Breast epithelium (tissue), 4 donors: ENCODE data around the gene NR3C1. TPM values are rescaled to one million over a fixed set of nuclear protein-coding genes. Genes with fewer than 3 reads are reported as not detected.

Source experiments
- DNase-seq, 2 donors: peaks; one replicate each; pipeline ENCODE4 v3.0.0-alpha.2; 2019; ENCODE audit warnings: low spot score in 2 of 2
- H3K27ac ChIP-seq, 2 donors: fragments of 200-600 bp; sonication (generic) in 1 of 2; one replicate each; pipeline ENCODE4 v1.5.1; 2016 to 2019; ENCODE audit warnings: mild to moderate bottlenecking in 1 of 2
- H3K27me3 ChIP-seq, 2 donors: fragments of 200-600 bp; sonication (generic) in 1 of 2; one replicate each; pipeline versions ENCODE4 v1.5.1 to v1.6.0; 2017 to 2019; ENCODE audit warnings: control low read depth in 1 of 2, mild to moderate bottlenecking in 1 of 2
- H3K36me3 ChIP-seq: fragments of 200-600 bp; one replicate; pipeline ENCODE4 v1.5.1; 2019
- H3K4me1 ChIP-seq, 2 donors: fragments of 200-600 bp; sonication (generic); one replicate each; pipeline ENCODE4 v1.5.1; 2016 to 2019; ENCODE audit warnings: control low read depth in 1 of 2
- H3K4me3 ChIP-seq, 3 donors: fragments of 200-600 bp; sonication (generic); 1 replicate in 2 of 3; 2 replicates in 1 of 3; pipeline ENCODE4 v1.5.1; 2016 to 2019; ENCODE audit warnings: mild to moderate bottlenecking in 3 of 3, moderate library complexity in 2 of 3
- H3K9me3 ChIP-seq, 2 donors: fragments of 200-600 bp; sonication (generic) in 1 of 2; one replicate each; pipeline ENCODE4 v1.5.1; 2016 to 2019; ENCODE audit warnings: control low read depth in 1 of 2
- CTCF ChIP-seq, 3 donors: fragments of 450-650 bp; IDR thresholded peaks; one replicate each; pipeline ENCODE4 v1.5.1; 2016 to 2017; ENCODE audit warnings: antibody characterized with exemption in 3 of 3, mild to moderate bottlenecking in 3 of 3, moderate library complexity in 3 of 3
- POLR2A ChIP-seq: fragments of 450-650 bp; IDR thresholded peaks from one replicate; pipeline ENCODE4 v1.6.1; 2016; ENCODE audit warnings: antibody characterized with exemption, mild to moderate bottlenecking, moderate library complexity
- POLR2AphosphoS5 ChIP-seq, 3 donors: sonication (generic); formaldehyde crosslinking; IDR thresholded peaks; one replicate each; pipeline ENCODE4 v1.6.1; 2017; ENCODE audit warnings: antibody characterized with exemption in 3 of 3
- intact Hi-C: fragments of 100-400 bp; cut with DNase I; formaldehyde crosslinking; loops from one replicate; pipeline ENCODE4 v1.15.1; 2023; ENCODE audit warnings: low total_unique reads
- total RNA-seq, 3 donors: library from RNA; depleted of rRNA; stranded (reverse); fragments of >200 nt; gene quantifications; one replicate each; pipeline ENCODE4 v1.1.0, GENCODE V29; 2016

NR3C1 gene
- total RNA-seq, 3 donors from 2014 or later = 51.1 to 122 (median 69.7) TPM

GRCh38 chr5:143342607-143343006 is 60.9 kb downstream of the NR3C1 start:
- no peak overlapping the region for H3K4me3 ChIP-seq
- H3K4me1 ChIP-seq = no peaks in the 10 kb centered on the region
- no peaks in the 10 kb centered on the region for H3K9me3 ChIP-seq
- DNase-seq = no peak
- intact Hi-C loops = no loop called here
- no peak overlapping the region for H3K27ac ChIP-seq
- no peaks in the 10 kb centered on the region for H3K27me3 ChIP-seq
- no peak for TF ChIP-seq POLR2A
- TF ChIP-seq POLR2AphosphoS5 (IDR thresholded peaks at IDR 0.05) = no peak
- TF ChIP-seq CTCF (IDR thresholded peaks at IDR 0.05) = no peak
- H3K36me3 ChIP-seq = no peaks in the 10 kb centered on the region

GRCh38 chr5:143341807-143342570 is 61.5 kb downstream of the NR3C1 start:
- no peak overlapping the region for H3K4me3 ChIP-seq
- H3K27ac ChIP-seq = no peak overlapping the region
- no peaks in the 10 kb centered on the region for H3K9me3 ChIP-seq
- H3K27me3 ChIP-seq = no peaks in the 10 kb centered on the region
- no peaks in the 10 kb centered on the region for H3K4me1 ChIP-seq
- TF ChIP-seq POLR2A (no peak), POLR2AphosphoS5 (IDR thresholded peaks at IDR 0.05) (no peak), CTCF (IDR thresholded peaks at IDR 0.05) (no peak)
- DNase-seq = no peak
- H3K36me3 ChIP-seq = no peaks in the 10 kb centered on the region
- intact Hi-C loops = no loop called here

- no peak for TF ChIP-seq CTCF (IDR thresholded peaks at IDR 0.05)
- no peak for TF ChIP-seq POLR2A
- no peak for TF ChIP-seq POLR2AphosphoS5 (IDR thresholded peaks at IDR 0.05)
- no peaks in the 10 kb centered on the region for H3K4me1 ChIP-seq
- H3K27me3 ChIP-seq = no peaks in the 10 kb centered on the region
- peak overlapping the region in 1 of 2 donors; percentile 15 for H3K27ac ChIP-seq
- H3K9me3 ChIP-seq = no peaks in the 10 kb centered on the region
- no peak for DNase-seq
- intact Hi-C loops = no loop called here
- no peaks in the 10 kb centered on the region for H3K36me3 ChIP-seq
- H3K4me3 ChIP-seq = no peak overlapping the region
Measured at GRCh38 chr5:143340891-143341685, 62.4 kb downstream of the NR3C1 start.

- intact Hi-C loops = no loop called here
- no peak overlapping the region for H3K4me3 ChIP-seq
- no peak for TF ChIP-seq POLR2A
- no peak for TF ChIP-seq POLR2AphosphoS5 (IDR thresholded peaks at IDR 0.05)
- TF ChIP-seq CTCF (IDR thresholded peaks at IDR 0.05) = no peak
- DNase-seq = no peak
- no peaks in the 10 kb centered on the region for H3K9me3 ChIP-seq
- H3K27ac ChIP-seq = no peak overlapping the region
- no peaks in the 10 kb centered on the region for H3K36me3 ChIP-seq
- no peaks in the 10 kb centered on the region for H3K4me1 ChIP-seq
- H3K27me3 ChIP-seq = no peaks in the 10 kb centered on the region
Measured at GRCh38 chr5:143338658-143339366, 64.7 kb downstream of the NR3C1 start.
